HG03039 (cell line): Measurements from ENCODE around the gene MICU1.
"Not testable (repeated sequence)": the region's sequence is repeated elsewhere in the genome, so short reads cannot be mapped to it uniquely, and the experiment has no call there.

Experiments
- ATAC-seq: cut with Tn5 transposase; IDR thresholded peaks from one replicate; pipeline ENCODE4 v1.9.1; 2021; ENCODE audit warnings: mild to moderate bottlenecking, moderate library complexity; ENCODE audit not compliant: unreplicated experiment

MICU1 gene

DNA sequence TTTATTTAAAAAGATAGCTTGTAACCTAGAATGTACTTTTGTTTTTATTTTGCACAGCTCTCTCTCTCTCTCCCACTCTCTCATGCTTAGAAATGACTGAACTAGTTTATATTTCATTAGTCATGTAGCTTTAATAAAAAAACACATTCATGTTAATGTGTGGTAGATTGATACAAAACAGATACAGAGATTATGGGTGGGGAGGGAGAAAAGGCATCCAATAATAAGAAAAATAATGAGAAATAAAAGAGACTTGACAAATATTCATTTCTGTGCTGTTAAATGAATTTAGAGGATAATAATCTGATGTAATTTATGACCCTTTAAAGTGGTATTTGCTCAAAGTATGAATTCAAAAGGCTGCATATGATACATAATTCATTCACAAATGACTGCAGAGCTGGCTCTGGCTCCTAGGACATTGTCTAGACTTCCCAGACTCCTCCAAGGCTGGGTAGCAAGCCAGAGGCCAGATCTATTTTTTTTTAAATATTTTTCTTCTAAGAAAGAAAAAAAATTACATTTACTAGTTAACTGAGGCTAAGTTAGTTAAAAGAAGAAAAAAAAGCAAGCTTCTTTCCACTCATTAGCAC, 165.5 kb downstream of the MICU1 start:
- no peak for ATAC-seq

DNA sequence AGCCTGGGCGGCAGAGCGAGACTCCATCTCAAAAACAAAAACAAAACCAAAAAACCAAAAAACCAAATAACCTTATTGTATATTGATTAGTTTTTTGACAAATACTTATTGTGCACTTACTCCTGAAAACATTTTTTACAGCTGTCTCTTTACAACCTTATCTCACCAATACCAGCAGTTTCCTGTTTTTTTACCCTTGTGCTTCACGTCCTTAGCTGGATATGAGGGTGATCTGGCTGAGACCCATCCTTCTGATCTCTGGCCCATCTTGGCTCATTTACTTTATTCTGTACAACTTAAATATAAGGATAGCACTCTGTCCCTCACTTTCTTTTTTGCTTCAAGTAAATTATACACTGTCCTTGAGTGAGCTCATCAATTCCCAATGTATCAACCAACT, 166.6 kb downstream of the MICU1 start:
- no peak for ATAC-seq

DNA sequence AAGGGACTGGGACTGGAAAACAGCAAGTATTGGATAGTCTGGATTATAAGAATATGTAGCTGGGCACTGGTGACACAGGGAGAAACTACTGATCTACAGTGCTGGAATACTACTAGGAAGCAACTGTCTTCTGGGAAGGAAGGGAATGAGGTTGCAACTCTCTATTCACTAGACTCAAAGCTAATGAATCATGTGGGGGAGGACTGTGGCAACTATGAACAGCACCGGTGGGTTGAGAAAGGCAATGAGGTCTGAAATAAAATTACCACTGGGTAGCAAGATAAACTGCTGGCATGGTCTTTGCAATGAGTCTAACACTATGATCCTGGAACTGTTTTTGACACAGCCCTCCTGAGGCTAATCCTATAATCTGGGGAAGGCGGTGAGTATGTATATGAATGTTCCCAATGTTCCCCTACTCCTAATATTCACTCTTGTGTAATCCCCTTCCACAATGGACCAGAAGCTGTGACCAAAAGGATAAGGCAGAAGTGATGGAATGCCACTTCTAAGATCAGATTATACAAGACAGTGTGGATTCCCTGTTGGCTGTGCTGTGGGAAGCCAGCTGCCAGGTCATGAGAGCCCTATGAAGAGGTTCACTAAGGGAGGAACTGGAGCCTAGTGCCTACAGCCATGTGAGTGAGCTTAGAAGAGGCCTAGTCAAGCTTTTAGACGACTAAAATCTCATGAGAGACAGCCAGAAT, 169.8 kb downstream of the MICU1 start:
- no peak for ATAC-seq

DNA sequence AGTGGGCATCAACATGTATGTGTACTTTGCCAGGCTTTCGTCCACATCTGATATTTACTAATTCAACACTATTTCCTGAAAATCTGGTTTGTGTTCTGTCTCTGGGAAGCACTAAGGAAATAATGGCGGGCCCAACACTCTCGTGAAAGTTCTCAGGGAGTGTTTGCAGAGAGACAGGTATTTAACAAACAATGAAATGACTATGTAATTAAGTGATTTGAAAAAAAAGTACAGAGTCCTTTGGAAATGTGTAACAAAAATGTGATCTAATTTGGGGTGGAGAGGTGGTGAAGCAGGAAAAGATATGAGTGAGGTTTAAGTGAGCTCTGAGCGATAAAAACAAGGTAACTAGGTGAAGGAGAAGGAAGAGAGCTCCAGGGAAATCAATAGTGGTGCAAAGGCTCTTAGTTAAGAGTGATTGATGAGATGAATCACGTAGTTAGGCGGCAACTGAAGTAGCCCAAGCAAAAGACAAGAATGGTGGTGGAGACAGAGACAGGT, 175.9 kb downstream of the MICU1 start:
- no peak for ATAC-seq

GRCh38 chr10:72445851-72446250, 180.0 kb downstream of the MICU1 start:
- ATAC-seq = no peak

DNA sequence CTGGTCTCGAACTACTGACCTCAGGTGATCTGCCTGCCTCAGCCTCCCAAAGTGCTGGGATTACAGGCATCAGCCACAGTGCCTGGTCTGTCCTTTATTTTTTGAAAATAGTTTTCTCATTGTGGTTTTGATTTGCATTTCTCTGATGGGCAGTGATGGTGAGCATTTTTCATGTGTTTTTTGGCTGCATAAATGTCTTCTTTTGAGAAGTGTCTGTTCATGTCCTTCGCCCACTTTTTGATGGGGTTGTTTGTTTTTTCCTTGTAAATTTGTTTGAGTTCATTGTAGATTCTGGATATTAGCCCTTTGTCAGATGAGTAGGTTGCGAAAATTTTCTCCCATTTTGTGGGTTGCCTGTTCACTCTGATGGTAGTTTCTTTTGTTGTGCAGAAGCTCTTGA, 182.9 kb downstream of the MICU1 start:
- not testable (repeated sequence) for ATAC-seq

- no peak for ATAC-seq
Measured at GRCh38 chr10:72435570-72435969, 190.3 kb downstream of the MICU1 start.

DNA sequence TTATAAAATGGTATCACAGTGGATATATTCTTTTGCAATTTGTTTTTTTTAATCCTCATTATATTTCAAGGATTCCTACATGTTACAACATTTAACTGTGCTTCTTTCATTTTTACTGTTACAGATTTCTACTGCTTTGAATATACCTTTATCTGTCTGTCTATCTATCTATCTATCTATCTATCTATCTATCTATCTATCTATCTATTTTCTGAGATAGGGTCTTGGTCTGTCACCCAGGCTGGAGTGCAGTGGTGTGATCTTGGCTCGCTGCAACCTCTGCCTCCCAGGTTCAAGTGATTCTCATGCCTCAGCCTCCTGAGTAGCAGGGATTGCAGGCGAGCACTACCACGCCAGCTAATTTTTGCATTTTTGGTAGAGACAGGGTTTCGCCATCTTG, 194.9 kb downstream of the MICU1 start:
- not testable (repeated sequence) for ATAC-seq

DNA sequence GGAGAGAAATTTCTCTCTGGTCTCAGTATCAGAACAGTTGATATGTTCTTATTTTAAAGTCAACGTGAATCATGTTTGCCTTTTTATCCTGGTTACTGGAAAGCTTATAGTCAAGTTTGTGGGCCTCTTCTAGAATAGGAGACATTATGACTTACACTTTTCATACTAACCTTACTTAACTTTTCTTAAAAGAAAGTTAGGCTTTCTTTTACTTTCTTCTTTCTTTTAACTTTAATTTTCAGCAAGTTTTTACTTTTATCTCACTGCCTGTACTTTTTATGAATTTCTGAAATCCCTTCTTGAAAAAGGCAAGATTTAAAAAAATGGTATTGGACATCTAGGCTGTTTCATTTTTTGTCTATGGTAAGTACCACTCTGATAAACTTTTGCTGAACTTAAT, 195.9 kb downstream of the MICU1 start:
- ATAC-seq = no peak

DNA sequence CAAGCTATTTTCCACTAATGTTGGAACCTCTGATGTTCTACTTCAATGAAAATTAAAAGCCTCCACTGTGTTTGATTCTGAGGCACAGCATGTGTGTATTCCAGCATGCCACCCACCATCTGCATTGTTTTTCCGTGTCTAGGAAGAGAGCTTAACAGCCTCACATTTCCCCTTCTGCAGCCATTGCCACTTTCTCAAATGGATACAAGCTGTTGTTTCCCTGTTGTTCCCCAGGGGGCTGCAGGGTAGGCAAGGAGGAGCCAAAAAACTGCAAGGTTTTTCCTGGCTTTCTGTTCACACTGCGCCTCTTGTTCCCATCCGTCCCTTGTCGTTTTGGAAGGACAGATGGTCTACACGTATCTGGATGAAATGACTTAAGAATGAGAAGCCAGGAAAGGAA, 198.9 kb downstream of the MICU1 start:
- ATAC-seq = no peak

- ATAC-seq = no peak
Measured at GRCh38 chr10:72425133-72425532, 200.7 kb downstream of the MICU1 start.

DNA sequence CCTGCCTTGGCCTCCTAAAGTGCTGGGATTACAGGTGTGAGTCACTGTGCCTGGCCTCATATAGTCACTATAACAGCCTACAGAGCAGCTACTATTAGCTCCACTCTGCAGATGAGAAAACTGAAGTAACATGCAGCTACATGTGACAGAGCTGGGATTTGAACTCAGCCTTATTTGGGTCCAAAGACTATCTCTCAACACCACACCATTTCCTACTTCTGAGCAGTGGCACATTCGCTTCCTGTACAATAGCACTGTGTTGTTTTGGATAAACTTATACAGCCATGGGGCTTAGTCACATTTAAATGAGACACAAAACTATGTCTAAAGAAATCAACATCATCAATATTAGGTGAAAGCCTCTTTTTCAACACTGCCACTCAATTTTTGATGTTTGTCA, 201.3 kb downstream of the MICU1 start:
- ATAC-seq = no peak

DNA sequence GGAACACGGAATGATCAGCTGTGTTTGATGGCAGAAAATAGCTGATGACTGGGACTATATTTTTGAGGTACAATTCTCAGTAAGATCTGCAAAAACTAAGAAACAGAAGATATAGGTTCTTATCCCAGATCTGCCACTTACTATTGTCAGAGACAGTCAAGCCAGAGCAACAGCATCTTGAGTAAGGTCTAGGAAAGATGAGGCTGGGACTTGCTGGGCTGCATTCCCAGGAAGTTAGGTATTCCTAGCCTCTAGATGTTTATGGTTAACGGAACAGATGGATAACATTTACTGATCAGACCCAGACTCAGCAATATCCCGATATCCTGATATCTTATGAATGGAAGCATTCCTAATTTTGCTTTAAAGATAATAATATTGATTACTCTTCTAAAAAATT, 202.5 kb downstream of the MICU1 start:
- no peak for ATAC-seq

DNA sequence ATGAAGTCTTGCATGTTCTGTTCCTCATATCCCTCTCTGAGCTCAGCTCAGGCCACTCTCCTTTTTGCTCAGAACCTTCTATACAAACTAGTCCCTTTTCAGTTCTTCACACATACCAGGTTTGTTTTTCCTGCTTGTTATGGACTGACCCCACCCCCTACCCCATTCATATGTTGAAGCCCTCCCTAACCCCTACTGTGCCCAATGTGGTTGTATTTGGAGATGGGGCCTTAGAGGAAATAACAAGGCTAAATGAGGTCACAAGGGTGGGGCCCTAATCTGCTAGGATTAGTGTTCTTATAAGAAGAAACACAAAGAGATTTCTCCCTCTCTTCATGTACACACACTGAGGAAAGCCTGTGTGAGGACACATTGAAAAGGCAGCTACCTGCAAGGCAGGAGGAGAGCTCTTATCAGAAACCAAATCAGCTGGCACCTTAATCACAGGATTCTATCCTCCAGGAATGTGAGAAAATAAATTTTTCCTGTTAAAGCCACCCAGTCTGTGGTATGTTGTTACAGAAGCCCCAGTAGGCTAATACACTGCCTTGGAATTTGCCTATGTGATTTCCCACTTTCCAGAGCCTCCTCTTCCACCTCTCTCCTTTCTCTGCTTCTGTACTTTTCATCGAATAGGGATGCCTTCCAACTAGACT, 203.9 kb downstream of the MICU1 start:
- ATAC-seq = no peak

- ATAC-seq = no peak
Measured at GRCh38 chr10:72419241-72419640, 206.6 kb downstream of the MICU1 start.

DNA sequence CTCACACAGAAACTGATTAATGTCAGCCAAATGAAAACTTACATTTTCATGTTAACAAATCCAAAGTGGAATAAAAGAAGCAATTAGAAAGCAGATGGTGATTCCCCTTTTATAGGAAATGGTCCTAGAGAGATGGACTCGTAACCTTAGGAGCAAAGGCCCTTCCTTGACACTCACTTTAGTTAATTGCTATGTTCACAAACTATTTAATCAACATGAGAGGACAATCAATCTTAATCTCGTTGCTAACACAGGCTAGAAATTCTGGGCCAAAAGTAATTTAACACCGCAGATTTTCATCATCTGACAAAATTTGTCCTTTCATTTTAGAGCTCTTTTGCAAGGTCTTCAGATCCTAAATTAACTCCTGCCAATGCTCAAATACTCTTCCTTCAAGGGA, 207.2 kb downstream of the MICU1 start:
- no peak for ATAC-seq

DNA sequence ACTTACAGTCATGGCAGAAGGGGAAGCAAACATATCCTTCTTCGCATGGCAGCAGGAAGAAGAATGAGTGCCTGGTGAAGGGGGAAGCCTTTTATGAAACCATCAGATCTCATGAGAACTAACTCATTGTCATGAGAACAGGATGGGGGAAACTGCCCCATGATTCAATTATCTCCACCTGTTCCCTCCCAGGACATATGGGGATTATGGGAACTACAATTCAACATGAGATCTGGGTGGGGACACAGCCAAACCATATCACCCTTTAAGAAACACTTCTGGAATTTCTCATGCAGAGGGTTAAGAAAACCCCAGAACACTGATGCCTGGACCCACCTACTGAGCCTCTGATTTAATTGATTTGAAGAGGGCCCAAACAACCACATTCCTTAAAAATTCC, 207.9 kb downstream of the MICU1 start:
- ATAC-seq = no peak

- no peak for ATAC-seq
Measured at GRCh38 chr10:72416661-72417060, 209.2 kb downstream of the MICU1 start.

DNA sequence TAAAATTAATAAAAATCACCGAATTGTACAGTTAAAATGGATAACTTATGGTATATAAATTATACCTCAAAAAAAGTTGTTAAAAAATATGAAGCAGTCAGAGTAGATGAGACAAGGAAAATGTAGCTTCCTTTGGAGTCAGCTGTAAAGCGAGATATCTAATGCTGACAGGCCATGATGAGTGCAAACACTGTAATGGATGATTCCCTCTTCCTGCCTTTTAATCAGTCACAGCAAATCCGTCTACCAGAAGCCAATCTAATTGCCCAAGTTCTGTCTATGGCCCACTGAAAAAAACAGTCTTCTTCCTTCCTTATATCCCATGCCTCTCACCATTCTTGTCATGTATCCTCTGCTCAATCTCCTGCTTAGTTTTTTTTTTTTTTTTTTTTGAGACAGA, 211.2 kb downstream of the MICU1 start:
- no peak for ATAC-seq

DNA sequence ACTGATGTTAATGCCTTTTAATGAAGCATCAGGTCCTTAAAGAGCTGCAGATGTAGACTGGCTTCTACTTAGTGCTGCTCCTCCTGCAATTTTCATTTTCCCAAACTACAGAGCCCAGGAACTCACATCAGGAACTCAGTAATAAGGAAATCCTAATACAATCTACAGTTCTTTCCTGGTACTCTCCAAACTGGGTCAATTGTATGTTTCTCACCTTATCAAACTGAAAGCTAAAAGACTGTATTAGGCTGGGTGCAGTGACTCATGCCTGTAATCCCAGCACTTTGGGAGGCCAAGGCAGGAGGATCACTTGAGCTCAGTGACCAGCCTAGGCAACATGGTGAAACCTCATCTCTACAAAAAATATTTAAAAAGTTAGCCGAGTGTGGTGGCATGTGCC, 216.7 kb downstream of the MICU1 start:
- ATAC-seq = no peak

DNA sequence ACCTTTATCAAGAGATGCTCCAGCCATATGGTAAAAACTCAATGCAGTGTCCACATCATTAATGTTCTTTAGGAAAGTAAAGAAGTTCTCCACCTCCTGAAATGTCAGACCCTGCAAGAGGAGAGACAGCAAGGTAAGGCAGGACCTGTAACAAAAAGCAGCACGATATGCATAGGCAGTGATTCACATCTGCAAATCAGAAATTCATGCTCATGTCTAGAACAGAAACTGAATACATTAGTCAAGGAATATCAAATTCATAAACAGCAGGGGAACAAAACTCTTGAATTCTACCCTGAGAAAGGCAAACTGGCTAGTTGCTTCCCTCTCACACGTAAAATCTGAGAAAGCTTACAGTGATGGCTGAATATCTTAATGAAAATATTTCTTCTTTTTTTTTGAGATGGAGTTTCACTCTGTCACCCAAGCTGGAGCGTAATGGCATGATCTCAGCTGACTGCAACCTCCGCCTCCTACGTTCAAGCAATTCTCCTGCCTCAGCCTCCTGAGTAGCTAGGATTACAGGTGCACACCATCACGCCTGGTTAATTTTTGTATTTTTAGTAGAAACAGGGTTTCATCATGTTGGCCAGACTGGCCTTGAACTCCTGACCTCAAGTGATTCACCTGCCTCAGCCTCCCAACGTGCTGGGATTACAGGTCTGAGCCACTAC, 217.8 kb downstream of the MICU1 start:
- ATAC-seq = no peak

DNA sequence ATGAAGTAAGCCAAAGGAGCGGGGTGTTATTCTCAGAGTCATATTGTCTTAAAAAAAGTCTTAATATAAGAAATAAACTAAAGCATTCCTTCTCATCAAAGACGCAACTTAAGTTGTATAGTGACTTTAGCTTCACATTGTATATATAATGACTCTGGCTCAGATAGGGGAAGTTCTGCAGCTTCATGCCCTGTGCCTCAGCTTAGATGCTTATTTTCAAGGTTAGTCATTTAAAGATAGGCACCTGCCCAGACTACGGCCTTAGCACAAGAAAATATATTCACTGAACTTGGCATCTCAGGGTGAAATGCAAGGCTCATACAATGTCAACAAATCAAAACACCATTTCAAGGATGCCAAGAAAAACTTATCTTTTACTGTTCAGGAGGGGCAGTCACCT, 218.4 kb downstream of the MICU1 start:
- no peak for ATAC-seq
